GM12878 (cell line): Measurements from ENCODE around the gene URAD.

Experiments used
- CTCF ChIP-seq, 3 experiments: IDR thresholded peaks in 2 of 3; conservative IDR thresholded peaks in 1 of 3; 2 replicates each; pipeline ENCODE4 v1.5.1; 2011; ENCODE audit warnings: low read depth in 3 of 3, low read length in 3 of 3, mild to moderate bottlenecking in 3 of 3, control low read depth in 2 of 3, moderate library complexity in 2 of 3, inconsistent platforms in 1 of 3, mixed read lengths in 1 of 3; ENCODE audit not compliant: control insufficient read depth in 2 of 3, insufficient read depth in 1 of 3; ENCODE audit errors: extremely low read depth in 1 of 3
- TF ChIP-seq, protein P1 (sequence below): fragments of 450-650 bp; IDR thresholded peaks from 2 replicates; pipeline ENCODE4 v1.6.1; 2016; ENCODE audit warnings: mild to moderate bottlenecking
- TF ChIP-seq, protein P2 (sequence below): IDR thresholded peaks from 2 replicates; pipeline ENCODE4 v1.6.1; 2011; ENCODE audit warnings: low read depth, low read length, improper control_type of control experiment, borderline replicate concordance

GRCh38 chr13:28022848-28023518 is 34.5 kb upstream of the URAD start:
- TF ChIP-seq, protein P1, sequence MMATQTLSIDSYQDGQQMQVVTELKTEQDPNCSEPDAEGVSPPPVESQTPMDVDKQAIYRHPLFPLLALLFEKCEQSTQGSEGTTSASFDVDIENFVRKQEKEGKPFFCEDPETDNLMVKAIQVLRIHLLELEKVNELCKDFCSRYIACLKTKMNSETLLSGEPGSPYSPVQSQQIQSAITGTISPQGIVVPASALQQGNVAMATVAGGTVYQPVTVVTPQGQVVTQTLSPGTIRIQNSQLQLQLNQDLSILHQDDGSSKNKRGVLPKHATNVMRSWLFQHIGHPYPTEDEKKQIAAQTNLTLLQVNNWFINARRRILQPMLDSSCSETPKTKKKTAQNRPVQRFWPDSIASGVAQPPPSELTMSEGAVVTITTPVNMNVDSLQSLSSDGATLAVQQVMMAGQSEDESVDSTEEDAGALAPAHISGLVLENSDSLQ, result no peak
- TF ChIP-seq, protein P2, sequence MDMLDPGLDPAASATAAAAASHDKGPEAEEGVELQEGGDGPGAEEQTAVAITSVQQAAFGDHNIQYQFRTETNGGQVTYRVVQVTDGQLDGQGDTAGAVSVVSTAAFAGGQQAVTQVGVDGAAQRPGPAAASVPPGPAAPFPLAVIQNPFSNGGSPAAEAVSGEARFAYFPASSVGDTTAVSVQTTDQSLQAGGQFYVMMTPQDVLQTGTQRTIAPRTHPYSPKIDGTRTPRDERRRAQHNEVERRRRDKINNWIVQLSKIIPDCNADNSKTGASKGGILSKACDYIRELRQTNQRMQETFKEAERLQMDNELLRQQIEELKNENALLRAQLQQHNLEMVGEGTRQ, result no peak
- TF ChIP-seq CTCF (IDR thresholded peaks at IDR 0.05 in 2 of 3, conservative IDR thresholded peaks at IDR 0.05 in 1 of 3; ENCODE audit: control insufficient read depth in 2 of 3, extremely low read depth in 1 of 3, insufficient read depth in 1 of 3, low read depth in 3 of 3, low read length in 3 of 3), result no peak
